Loucy (cell line): Measurements from ENCODE around the gene POMP.

Source experiments
- H2AFZ ChIP-seq: fragments of 200-600 bp; sonication (generic); 2 replicates; pipeline ENCODE4 v1.6.0; 2016; ENCODE audit warnings: antibody characterized with exemption, mild to moderate bottlenecking, low read length, moderate library complexity
- H3F3A ChIP-seq: fragments of 200-600 bp; 2 replicates; pipeline ENCODE4 v1.6.0; 2016; ENCODE audit warnings: antibody characterized with exemption, low read depth, mild to moderate bottlenecking
- H3K27me3 ChIP-seq: fragments of 200-600 bp; sonication (generic); 2 replicates; pipeline ENCODE4 v1.6.1; 2014; ENCODE audit warnings: low read length, mild to moderate bottlenecking; ENCODE audit not compliant: insufficient read depth, poor library complexity, severe bottlenecking
- H3K36me3 ChIP-seq: fragments of 200-600 bp; sonication (generic); 2 replicates; pipeline ENCODE4 v1.6.1; 2016; ENCODE audit warnings: low read length; ENCODE audit not compliant: insufficient read depth
- H3K4me1 ChIP-seq: fragments of 200-600 bp; sonication (generic); 2 replicates; pipeline ENCODE4 v1.5.1; 2014; ENCODE audit warnings: low read length, mild to moderate bottlenecking; ENCODE audit not compliant: insufficient read depth, poor library complexity, severe bottlenecking
- H3K4me2 ChIP-seq: fragments of 200-600 bp; sonication (generic); 2 replicates; pipeline ENCODE4 v1.6.0; 2014; ENCODE audit warnings: antibody characterized with exemption, low read length, low read depth, mild to moderate bottlenecking; ENCODE audit not compliant: poor library complexity, severe bottlenecking
- H3K4me3 ChIP-seq: fragments of 200-600 bp; sonication (generic); 2 replicates; pipeline ENCODE4 v1.5.1; 2014; ENCODE audit warnings: low read length, mild to moderate bottlenecking, mixed read lengths; ENCODE audit not compliant: poor library complexity, severe bottlenecking
- H3K79me2 ChIP-seq: fragments of 200-600 bp; sonication (generic); 2 replicates; pipeline ENCODE4 v1.6.1; 2014; ENCODE audit warnings: low read length; ENCODE audit not compliant: insufficient read depth
- H3K9ac ChIP-seq: fragments of 200-600 bp; sonication (generic); 2 replicates; pipeline ENCODE4 v1.6.0; 2014; ENCODE audit warnings: mild to moderate bottlenecking, low read depth, low read length, moderate library complexity; ENCODE audit not compliant: poor library complexity, severe bottlenecking
- H3K9me2 ChIP-seq: fragments of 200-600 bp; sonication (generic); replicated peaks from 2 replicates; pipeline ENCODE4 v1.6.1; 2016; ENCODE audit warnings: low read depth, low read length, mixed read lengths
- H3K9me3 ChIP-seq: fragments of 200-600 bp; sonication (generic); 2 replicates; pipeline ENCODE4 v1.6.1; 2014; ENCODE audit warnings: mild to moderate bottlenecking, antibody characterized with exemption, low read length, low read depth; ENCODE audit not compliant: insufficient read depth
- H4K20me1 ChIP-seq: fragments of 200-600 bp; sonication (generic); 2 replicates; pipeline ENCODE4 v1.6.0; 2014; ENCODE audit warnings: antibody characterized with exemption, low read length, mild to moderate bottlenecking; ENCODE audit not compliant: insufficient read depth, poor library complexity, severe bottlenecking
- EZH2phosphoT487 ChIP-seq: fragments of 200-600 bp; IDR thresholded peaks from 2 replicates; pipeline ENCODE4 v1.6.1; 2018; ENCODE audit warnings: antibody characterized with exemption, mild to moderate bottlenecking, moderate library complexity, borderline replicate concordance
- TF ChIP-seq, protein P1 (sequence below): fragments of 200-600 bp; sonication (generic); conservative IDR thresholded peaks from 2 replicates; pipeline ENCODE4 v1.5.1; 2014; ENCODE audit warnings: mild to moderate bottlenecking, antibody characterized with exemption, low read length

Gene POMP

DNA sequence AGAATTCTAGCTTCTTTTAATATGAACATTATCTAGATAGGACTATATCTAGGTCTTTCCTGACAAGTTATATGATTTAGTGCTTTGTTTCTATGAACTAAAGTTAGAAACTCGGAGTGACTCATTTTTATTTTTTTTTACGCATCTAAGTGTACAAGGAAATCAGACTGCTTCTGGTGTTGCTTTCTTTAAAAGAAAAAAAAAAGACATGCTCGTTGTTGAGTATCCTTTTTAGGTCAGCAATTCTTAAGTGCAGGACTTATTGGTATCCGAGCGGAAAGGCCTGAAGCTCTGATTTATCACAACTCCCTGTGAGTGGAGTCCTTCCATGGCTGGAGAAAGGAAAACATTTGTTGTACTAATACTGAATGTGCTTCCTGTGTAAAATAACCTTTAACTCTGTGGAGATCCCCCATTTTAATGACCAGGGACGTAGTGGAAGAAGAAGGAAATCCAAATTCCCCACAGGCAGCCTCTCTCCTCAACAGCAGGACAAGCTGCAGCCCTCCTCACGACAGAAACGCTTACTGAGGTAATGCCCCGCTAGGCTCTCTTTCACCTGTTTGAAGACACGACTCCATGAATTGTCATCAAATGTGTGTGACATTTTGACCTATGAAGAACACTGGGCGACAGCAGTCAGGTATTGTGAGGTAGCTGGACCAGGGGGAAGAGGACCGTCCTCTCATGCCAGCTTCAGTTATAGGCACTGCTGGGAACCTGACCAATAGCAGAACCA, 17.9 kb upstream of the POMP start:
- Histone ChIP-seq H3K79me2 (no peaks in the 10 kb centered on the region), H3K36me3 (no peaks in the 10 kb centered on the region), H4K20me1 (no peaks in the 10 kb centered on the region), H2AFZ (no peak overlapping the region), H3K9ac (no peak overlapping the region), H3K9me3 (no peaks in the 10 kb centered on the region), H3F3A (no peaks in the 10 kb centered on the region), H3K9me2 (no peaks in the 10 kb centered on the region), H3K27me3 (no peaks in the 10 kb centered on the region), H3K4me3 (no peak overlapping the region), H3K4me2 (no peak overlapping the region), H3K4me1 (peaks cover 23% of the 10 kb centered on the region)
- TF ChIP-seq, protein P1, sequence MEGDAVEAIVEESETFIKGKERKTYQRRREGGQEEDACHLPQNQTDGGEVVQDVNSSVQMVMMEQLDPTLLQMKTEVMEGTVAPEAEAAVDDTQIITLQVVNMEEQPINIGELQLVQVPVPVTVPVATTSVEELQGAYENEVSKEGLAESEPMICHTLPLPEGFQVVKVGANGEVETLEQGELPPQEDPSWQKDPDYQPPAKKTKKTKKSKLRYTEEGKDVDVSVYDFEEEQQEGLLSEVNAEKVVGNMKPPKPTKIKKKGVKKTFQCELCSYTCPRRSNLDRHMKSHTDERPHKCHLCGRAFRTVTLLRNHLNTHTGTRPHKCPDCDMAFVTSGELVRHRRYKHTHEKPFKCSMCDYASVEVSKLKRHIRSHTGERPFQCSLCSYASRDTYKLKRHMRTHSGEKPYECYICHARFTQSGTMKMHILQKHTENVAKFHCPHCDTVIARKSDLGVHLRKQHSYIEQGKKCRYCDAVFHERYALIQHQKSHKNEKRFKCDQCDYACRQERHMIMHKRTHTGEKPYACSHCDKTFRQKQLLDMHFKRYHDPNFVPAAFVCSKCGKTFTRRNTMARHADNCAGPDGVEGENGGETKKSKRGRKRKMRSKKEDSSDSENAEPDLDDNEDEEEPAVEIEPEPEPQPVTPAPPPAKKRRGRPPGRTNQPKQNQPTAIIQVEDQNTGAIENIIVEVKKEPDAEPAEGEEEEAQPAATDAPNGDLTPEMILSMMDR: no peak
- no peak for TF ChIP-seq EZH2phosphoT487

DNA sequence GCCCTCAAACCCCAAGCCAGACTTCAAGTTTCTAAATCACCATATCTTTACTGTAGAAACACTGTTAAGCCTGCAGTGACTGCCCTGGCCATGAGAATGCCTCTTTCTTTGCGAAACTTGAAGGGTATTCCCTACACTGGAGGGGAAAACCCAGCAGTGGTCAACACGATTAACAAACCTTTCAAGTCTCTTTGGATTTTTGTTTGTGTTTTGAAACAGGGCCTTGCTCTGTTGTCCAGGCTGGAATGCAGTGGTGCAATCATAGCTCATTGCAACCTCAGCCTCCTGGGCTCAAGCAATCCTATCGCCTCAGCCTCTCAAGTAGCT, 17.4 kb upstream of the POMP start:
- no peaks in the 10 kb centered on the region for H3K79me2 ChIP-seq
- no peaks in the 10 kb centered on the region for H3F3A ChIP-seq
- H2AFZ ChIP-seq: no peak overlapping the region
- TF ChIP-seq, protein P1: no peak
- TF ChIP-seq EZH2phosphoT487: no peak
- H3K27me3 ChIP-seq: no peaks in the 10 kb centered on the region
- no peak overlapping the region for H3K4me3 ChIP-seq
- H3K4me1 ChIP-seq: peaks cover 23% of the 10 kb centered on the region
- H3K9me2 ChIP-seq: no peaks in the 10 kb centered on the region
- no peaks in the 10 kb centered on the region for H4K20me1 ChIP-seq
- no peak overlapping the region for H3K9ac ChIP-seq
- no peaks in the 10 kb centered on the region for H3K9me3 ChIP-seq
- H3K36me3 ChIP-seq: no peaks in the 10 kb centered on the region
- no peak overlapping the region for H3K4me2 ChIP-seq

DNA sequence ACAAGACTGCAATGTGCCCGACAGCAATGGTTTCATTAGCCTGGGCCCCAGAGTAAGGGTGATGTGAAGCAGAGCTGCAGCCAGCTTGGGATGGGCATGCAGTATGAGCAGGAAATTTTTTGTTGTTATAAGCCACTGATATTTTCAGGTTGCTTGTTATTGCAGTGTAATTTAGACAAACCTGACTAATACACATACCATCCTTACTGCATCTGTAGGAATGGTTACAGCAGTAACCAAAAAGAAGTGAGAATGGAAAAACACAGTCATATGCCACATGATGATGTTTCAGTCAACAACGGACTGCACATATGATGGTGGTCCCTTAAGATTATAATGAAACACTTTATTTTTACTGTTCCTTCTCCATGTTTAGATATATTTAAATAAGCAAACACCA, 8.6 kb upstream of the POMP start:
- H3F3A ChIP-seq: no peaks in the 10 kb centered on the region
- no peaks in the 10 kb centered on the region for H3K27me3 ChIP-seq
- H3K4me2 ChIP-seq: no peak overlapping the region
- no peaks in the 10 kb centered on the region for H3K9me2 ChIP-seq
- no peaks in the 10 kb centered on the region for H3K36me3 ChIP-seq
- peaks cover 2% of the 10 kb centered on the region for H3K4me1 ChIP-seq
- H3K9ac ChIP-seq: no peak overlapping the region
- H2AFZ ChIP-seq: no peak overlapping the region
- no peaks in the 10 kb centered on the region for H3K79me2 ChIP-seq
- H3K4me3 ChIP-seq: no peak overlapping the region
- no peaks in the 10 kb centered on the region for H3K9me3 ChIP-seq
- TF ChIP-seq EZH2phosphoT487: no peak
- TF ChIP-seq, protein P1: no peak
- no peaks in the 10 kb centered on the region for H4K20me1 ChIP-seq
